GM21390 (cell line): ENCODE results near the gene SIRT5.

Source experiments
- ATAC-seq: cut with Tn5 transposase; IDR thresholded peaks from one replicate; pipeline ENCODE4 v1.9.1; 2021; ENCODE audit not compliant: unreplicated experiment

The SIRT5 gene

DNA sequence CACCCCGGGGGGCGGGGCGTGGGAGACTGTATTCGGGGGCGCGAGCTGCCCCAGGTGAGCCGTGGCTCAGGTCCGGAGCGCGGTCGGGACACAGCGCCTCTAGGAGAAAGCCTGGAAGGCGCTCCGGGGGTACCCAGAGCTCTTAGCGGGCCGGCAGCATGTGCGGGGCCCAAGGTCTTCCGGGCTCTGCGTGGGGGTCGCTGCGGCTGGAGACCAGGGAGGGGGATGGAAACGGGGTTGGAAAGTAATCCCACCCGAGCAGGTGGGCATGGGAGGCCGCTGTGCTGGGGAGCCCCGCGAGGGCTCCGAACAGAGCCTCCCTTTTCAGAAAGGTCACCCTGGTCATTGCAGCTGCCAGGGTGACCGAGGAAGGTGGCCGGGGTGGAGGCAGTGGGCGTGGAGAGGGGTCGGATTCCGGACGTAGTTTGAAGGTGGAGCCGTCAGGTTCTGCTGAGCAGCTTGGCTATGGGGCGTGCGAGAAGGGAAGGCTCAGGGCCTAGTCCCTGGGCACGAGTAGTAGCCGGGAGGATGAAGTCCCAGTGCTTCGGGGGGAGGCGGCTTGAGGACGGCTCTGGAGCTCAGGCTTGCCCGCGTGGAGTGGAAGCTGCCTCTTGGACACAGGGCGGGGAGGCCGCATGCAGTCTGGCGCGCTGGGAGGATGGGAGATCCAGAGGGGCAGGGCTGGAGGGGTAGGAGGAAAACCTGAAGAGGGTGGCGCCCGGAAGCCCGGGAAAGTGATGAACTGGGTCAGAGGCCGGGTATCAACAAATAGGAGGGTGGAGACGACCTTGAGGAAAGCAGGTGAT is at the start of gene SIRT5:
Gene SIRT5, plus strand, starts transcription at position 31 of the 806 bp plus-strand sequence. CDS start 9,510 bp downstream, outside the sequence.
- ATAC-seq, result peak; percentile 56

- ATAC-seq, result no peak
Measured at GRCh38 chr6:13524801-13525508, 49.4 kb upstream of the SIRT5 start.

DNA sequence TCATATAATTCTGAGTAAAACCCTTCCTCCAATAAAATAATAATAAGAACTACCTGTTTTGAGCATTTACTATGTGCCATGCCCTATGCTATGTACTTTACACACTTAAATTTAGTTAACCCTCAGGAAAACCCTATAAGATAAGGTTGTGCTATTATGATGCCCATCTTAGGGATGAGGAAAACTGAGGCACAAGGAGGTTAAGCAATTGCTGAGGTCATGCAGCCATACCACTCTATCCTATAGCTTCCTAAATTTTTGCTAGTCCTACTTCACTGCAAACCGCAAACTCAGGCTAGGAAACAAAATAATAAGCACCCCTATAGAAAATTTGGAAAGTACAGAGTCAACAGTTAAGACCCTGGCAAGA is 48.1 kb upstream of the SIRT5 start:
- ATAC-seq, result no peak

GRCh38 chr6:13526727-13527670 is 47.4 kb upstream of the SIRT5 start:
- peak; percentile 85 for ATAC-seq

GRCh38 chr6:13527671-13528056 is 46.7 kb upstream of the SIRT5 start:
- no peak for ATAC-seq

GRCh38 chr6:13528232-13528631 is 46.2 kb upstream of the SIRT5 start:
- ATAC-seq, result no peak

DNA sequence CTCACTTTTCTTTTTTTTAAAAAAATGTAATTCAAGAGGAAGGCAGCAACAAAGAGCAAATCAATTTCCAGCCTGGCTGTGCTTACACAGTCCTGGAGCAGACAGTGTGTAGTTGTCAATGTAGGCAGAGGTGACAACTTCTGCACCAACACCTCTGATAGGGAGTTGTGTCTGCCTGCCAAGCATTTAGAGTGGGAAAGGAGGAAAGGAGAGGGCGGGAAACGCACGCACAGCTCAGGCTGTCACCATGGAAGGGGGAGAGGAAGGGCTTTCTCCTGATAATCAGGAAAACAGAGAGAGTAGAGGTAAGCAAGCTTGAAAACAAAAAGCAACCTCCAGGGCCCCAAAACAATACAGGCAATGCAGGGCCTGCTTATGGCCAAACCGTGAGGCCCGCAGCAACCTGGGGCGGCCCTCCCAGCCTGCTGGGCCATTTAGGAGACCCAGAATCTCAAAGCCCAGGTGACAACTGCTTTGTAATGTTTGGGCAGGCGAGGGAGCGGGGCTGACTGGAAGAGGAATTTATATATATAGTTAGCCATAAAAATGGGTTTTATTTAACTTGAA is 45.5 kb upstream of the SIRT5 start:
- ATAC-seq, result no peak

DNA sequence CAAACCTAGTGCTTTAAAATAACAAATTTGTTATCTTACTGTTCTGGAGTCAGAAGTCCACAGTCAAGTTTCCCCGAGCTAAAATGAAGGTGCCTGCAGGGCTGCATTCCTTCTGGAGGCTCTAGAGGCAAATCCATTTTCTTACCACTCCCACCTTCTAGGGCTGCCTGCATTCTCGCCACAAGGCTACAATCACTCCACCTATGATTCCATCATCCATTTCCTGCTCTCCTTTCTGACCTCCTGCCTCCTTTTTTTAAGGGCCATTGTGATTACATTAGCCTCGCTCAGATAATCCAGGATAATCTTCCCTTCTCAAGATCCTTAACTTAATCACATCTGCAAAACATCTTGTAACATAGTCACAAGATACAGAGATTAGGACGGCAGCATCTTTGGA is 42.4 kb upstream of the SIRT5 start:
- ATAC-seq, result no peak

GRCh38 chr6:13534536-13534935 is 39.9 kb upstream of the SIRT5 start:
- no peak for ATAC-seq

DNA sequence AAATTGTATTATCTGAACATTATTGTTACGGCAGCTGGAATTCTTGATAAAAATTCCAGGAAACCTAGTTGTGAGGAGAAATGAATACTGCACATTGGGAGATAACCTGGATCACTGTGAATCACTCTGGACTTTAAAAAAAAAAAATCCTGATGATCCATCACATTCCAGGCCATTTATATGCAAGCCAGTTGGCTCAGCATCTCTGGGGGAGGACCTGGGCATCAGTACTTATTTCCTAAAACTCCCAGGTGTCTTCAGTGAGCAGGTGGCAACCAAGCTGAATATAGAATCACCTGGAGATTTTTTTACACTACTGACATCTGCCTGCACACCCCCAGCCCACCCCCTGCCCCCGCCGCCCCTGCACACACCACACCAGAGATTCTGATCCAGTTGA is 39.1 kb upstream of the SIRT5 start:
- no peak for ATAC-seq

GRCh38 chr6:13536796-13537526 is 37.4 kb upstream of the SIRT5 start:
- no peak for ATAC-seq

DNA sequence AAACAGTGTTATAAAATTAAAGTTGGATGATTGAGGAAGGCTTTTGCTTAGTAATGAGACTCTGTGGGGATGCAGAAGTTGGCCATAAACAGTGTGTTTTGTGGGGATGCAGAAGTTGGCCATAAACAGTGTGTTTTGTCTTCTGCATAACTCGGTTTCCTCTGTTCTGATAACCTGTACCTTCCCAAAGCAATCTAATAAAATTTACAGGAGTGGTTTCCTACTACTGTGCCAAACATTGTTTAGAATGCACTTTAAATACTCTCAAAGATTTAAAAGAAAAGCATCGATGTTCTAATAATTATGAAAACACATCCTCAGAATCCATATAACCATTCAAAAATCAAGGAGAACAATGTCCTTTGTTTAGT is 36.9 kb upstream of the SIRT5 start:
- ATAC-seq, result no peak

DNA sequence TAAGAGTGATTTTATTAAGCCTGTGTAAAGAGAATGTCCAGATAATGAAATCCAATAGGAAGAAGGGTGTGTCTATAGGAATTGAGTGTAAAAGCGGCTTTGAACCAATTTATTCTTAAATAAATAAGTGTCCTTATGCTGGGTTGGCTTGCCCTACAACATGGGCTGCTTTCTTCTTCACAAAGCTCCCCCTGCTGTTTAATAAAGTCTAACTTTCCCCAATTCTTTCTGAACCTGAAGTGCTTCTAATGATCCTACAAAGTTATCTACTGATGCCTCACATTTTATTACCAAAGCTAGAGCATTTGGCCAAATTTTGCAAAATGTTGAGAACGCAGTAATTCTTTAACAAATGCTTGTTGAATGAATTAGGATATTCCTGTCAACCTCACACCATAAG is 36.3 kb upstream of the SIRT5 start:
- no peak for ATAC-seq

- ATAC-seq, result no peak
Measured at GRCh38 chr6:13538600-13538999, 35.8 kb upstream of the SIRT5 start.

- ATAC-seq, result no peak
Measured at GRCh38 chr6:13539572-13539971, 34.8 kb upstream of the SIRT5 start.

DNA sequence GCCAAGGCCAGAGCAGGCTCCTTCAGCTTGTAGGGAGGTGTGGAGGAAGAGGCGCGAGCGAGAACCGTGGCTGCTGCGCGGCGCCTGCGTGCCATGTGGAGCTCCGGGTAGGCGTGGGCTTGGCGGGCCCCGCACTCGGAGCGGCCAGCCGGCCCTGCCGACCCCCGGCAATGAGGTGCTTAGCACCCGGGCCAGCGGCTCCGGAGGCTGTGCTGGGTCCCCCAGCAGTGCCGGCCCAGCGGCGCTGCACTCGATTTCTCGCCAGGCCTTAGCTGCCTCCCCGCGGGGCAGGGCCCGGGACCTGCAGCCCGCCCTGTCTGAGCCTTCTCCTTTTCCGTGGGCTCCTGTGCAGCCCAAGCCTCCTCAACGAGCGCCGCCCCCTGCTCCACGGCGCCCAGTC is 32.9 kb upstream of the SIRT5 start:
- no peak for ATAC-seq

GRCh38 chr6:13544454-13545186 is 29.8 kb upstream of the SIRT5 start:
- no peak for ATAC-seq

DNA sequence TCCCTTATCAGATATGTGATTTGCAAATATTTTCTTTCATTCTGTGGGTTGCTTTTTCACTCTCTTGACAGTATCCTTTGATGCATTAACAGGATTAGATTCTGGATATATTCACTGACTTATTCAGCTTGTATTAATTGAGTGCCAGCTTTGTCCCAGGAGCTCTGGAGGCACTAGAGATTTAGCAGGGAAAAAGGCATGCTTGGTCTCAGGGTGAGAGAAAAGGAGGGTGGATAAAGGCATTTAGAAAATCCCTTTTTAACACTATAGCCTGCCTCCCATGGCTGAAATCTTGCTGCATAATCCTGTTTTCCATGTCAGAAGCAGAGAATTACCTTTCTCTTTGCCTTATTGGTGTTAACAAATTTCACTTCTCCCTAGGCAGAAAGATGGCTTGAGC is 28.5 kb upstream of the SIRT5 start:
- ATAC-seq, result no peak

DNA sequence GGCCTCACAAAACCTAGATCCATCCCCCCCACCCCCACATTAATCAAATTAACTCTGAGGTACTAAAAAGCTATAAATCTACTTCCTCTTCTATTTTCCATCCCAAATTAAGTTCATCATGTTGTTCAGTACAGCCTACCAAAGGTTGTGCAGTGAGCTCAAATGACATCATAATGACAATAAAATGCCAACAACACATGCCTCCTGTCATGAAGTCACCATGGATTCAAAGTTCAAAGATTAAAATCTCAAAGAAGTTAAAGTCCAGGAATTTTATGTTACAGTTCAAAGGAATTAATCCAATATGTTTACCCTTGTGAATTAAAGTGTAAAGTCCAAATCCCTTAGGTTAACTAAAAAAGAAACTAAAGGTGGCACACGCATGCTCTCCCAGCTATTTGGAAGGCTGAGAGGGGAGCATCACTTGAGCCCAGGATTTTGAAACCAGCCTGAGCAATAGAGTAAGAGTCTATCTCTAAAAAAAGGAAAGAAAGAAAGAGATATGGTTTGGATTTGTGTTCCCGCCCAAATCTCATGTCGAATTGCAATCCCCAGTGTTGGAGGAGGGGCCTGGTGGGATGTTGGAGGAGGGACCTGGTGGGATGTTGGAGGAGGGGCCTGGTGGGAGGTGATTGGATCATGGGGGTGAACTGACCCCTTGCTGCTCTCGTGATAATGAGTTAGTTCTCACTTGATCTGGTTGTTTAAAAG is 25.7 kb upstream of the SIRT5 start:
- ATAC-seq, result no peak
